ENCODE data around the gene HSPA14. TPM values are rescaled to one million over a fixed set of nuclear protein-coding genes. Genes with fewer than 3 reads are reported as not detected.

HSPA14 gene
- total RNA-seq, 1 experiment from 2014 or later: 19.9 TPM

DNA sequence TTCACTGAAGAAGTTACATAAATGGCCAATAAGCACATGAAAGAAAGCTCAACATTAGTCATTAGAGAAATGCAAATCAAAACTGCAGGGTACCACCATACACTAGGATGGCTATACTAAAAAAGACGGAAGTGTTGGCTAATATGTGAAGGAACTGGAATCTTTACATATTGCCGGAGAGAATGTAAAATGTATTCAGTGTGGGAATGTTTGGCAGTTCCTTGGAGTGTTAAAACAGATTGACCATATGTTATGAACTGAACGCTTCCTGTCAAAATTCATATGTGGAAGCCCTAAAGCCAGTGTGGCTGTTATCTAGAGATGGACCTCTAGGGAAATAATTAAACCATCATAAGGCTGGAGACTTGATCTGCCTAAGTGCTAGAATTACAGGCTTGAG lies 73.7 kb downstream of the HSPA14 start:
- CTCF ChIA-PET: no interaction called here
- Histone ChIP-seq H3K79me2 (ENCODE audit: insufficient read depth, low read length) (peaks cover 26% of the 10 kb centered on the region; the same call in 1 of the 2 replicates), H3K4me2 (ENCODE audit: low read length) (no peak overlapping the region), H3K4me3 (replicated peaks in 1 of 2; ENCODE audit: low read depth in 1 of 2, low read length in 2 of 2) (no peak overlapping the region), H3K4me1 (ENCODE audit: control insufficient read depth in 1 of 2, insufficient read depth in 2 of 2, low read length in 2 of 2) (no peaks in the 10 kb centered on the region), H4K20me1 (ENCODE audit: insufficient read depth) (no peaks in the 10 kb centered on the region), H2AFZ (ENCODE audit: low read depth, low read length, poor library complexity, severe bottlenecking) (no peak overlapping the region), H3K9me2 (ENCODE audit: insufficient read depth) (no peaks in the 10 kb centered on the region), H3K27ac (ENCODE audit: low read depth, low read length) (no peak overlapping the region), H3K36me3 (ENCODE audit: control insufficient read depth in 1 of 2, insufficient read depth in 2 of 2, low read length in 2 of 2) (peaks cover 27 to 83% of the 10 kb centered on the region in 2 experiments), H3K9ac (ENCODE audit: low read length) (no peak overlapping the region), H3K9me3 (ENCODE audit: control insufficient read depth in 1 of 2, insufficient read depth in 1 of 2, low read depth in 1 of 2, low read length in 2 of 2) (peaks cover 2 to 4% of the 10 kb centered on the region in 2 experiments; a peak in 2 of 4 replicates), H3K27me3 (ENCODE audit: insufficient read depth, low read length) (no peaks in the 10 kb centered on the region)
- POLR2A ChIA-PET: no interaction called here
- RAD21 ChIA-PET (ENCODE audit: low non-redundant PET in 1 of 2, low total read pairs in 2 of 2, uncharacterized antibody in 2 of 2, unreplicated experiment in 2 of 2): no interaction called here
- TF ChIP-seq RAD21 (IDR thresholded peaks at IDR 0.05; ENCODE audit: low read depth) (no peak), EZH2 (IDR thresholded peaks at IDR 0.05) (no peak), FOSL1 (IDR thresholded peaks at IDR 0.05; ENCODE audit: low read depth) (no peak), CEBPB (IDR thresholded peaks at IDR 0.05; ENCODE audit: low read depth) (no peak), TCF7L2 (IDR thresholded peaks at IDR 0.05; ENCODE audit: borderline replicate concordance, extremely low read depth, insufficient read depth, insufficient read length) (no peak), ZBTB33 (IDR thresholded peaks at IDR 0.05; ENCODE audit: extremely low read depth, insufficient replicate concordance, low read length) (no peak), POLR2AphosphoS5 (IDR thresholded peaks at IDR 0.05; ENCODE audit: low read depth, low read length) (no peak), POLR2A (IDR thresholded peaks at IDR 0.05; ENCODE audit: borderline replicate concordance, extremely low read depth, insufficient read depth, insufficient read length) (no peak), REST (IDR thresholded peaks at IDR 0.05; ENCODE audit: low read depth) (no peak), ELF1 (IDR thresholded peaks at IDR 0.05; ENCODE audit: borderline replicate concordance, low read depth) (no peak), MAX (IDR thresholded peaks at IDR 0.05) (no peak), YY1 (IDR thresholded peaks at IDR 0.05; ENCODE audit: extremely low read depth, insufficient replicate concordance, low read depth, low read length) (no peak)
- intact Hi-C loops (cut with micrococcal nuclease): no loop called here
- ATAC-seq: no peak
- no TSS peak for BruUV-seq (replicated peaks)
- DNase-seq (ENCODE audit: low read depth, low spot score): no peak

Data from HCT116 (cell line).